Common myeloid progenitor, CD34-positive (primary cell): Measurements from ENCODE around the gene WWC2.

Experiments used
- CTCF ChIA-PET: fragments of 350-600 bp; sonication (Branson Sonifier 250); formaldehyde crosslinking; loops from one replicate; lab custom pipeline; 2021; ENCODE audit warnings: antibody characterized with exemption; lab: Charles Lee
- POLR2A ChIA-PET: fragments of 350-600 bp; sonication (Branson Sonifier 250); formaldehyde crosslinking; loops from one replicate; lab custom pipeline; 2021; ENCODE audit warnings: antibody characterized with exemption; lab: Charles Lee
- DNase-seq, 3 donors: peaks; one replicate each; pipeline versions ENCODE4 v3.0.0 to v3.0.0-alpha.2; 2013
- H3K27ac ChIP-seq, 2 experiments: 1 replicate in 1 of 2; 2 replicates in 1 of 2; pipeline ENCODE4 v1.7.0; 2013; ENCODE audit warnings: inconsistent platforms in 2 of 2, low read length in 2 of 2, mild to moderate bottlenecking in 2 of 2, low read depth in 1 of 2, moderate library complexity in 1 of 2; ENCODE audit not compliant: severe bottlenecking in 2 of 2, insufficient read depth in 1 of 2, poor library complexity in 1 of 2
- H3K27me3 ChIP-seq, 5 experiments: replicated peaks in 2 of 5; 1 replicate in 3 of 5; 2 replicates in 2 of 5; pipeline versions ENCODE4 v1.6.1 to v1.7.0; 2013; ENCODE audit warnings: low read length in 4 of 5, mild to moderate bottlenecking in 2 of 5, moderate library complexity in 2 of 5, inconsistent platforms in 1 of 5; ENCODE audit not compliant: insufficient read depth in 5 of 5, control insufficient read depth in 4 of 5
- H3K36me3 ChIP-seq, 4 experiments: 1 replicate in 2 of 4; 2 replicates in 2 of 4; pipeline versions ENCODE4 v1.6.1 to v1.7.0; 2013; ENCODE audit warnings: low read length in 3 of 4, control low read depth in 1 of 4, mild to moderate bottlenecking in 1 of 4; ENCODE audit not compliant: control insufficient read depth in 4 of 4, insufficient read depth in 4 of 4
- H3K4me1 ChIP-seq, 4 experiments: 1 replicate in 3 of 4; 2 replicates in 1 of 4; pipeline versions ENCODE4 v1.6.1 to v1.7.1; 2013; ENCODE audit warnings: low read length in 3 of 4, mild to moderate bottlenecking in 3 of 4, control low read depth in 1 of 4, inconsistent platforms in 1 of 4, moderate library complexity in 1 of 4; ENCODE audit not compliant: control insufficient read depth in 4 of 4, insufficient read depth in 4 of 4; ENCODE audit errors: control extremely low read depth in 1 of 4
- H3K4me3 ChIP-seq, 7 experiments: 1 replicate in 4 of 7; 2 replicates in 3 of 7; pipeline versions ENCODE4 v1.5.1 to v1.7.0; 2013; ENCODE audit warnings: mild to moderate bottlenecking in 7 of 7, low read length in 6 of 7, moderate library complexity in 6 of 7, inconsistent platforms in 2 of 7, low read depth in 2 of 7, control low read depth in 1 of 7; ENCODE audit not compliant: insufficient read depth in 4 of 7, control insufficient read depth in 1 of 7; ENCODE audit errors: extremely low read depth in 1 of 7
- H3K9me3 ChIP-seq, 5 experiments: 1 replicate in 4 of 5; 2 replicates in 1 of 5; pipeline versions ENCODE4 v1.6.1 to v1.7.1; 2013; ENCODE audit warnings: low read length in 4 of 5, mild to moderate bottlenecking in 2 of 5, inconsistent platforms in 1 of 5, low read depth in 1 of 5, moderate library complexity in 1 of 5; ENCODE audit not compliant: control insufficient read depth in 4 of 5, insufficient read depth in 2 of 5; ENCODE audit errors: control extremely low read depth in 1 of 5
- WGBS: methylation state at CpG from one replicate; pipeline ENCODE4 v1.1.5; 2013; ENCODE audit not compliant: insufficient coverage; 5-methylcytosine and 5-hydroxymethylcytosine counted together

WWC2 gene

DNA sequence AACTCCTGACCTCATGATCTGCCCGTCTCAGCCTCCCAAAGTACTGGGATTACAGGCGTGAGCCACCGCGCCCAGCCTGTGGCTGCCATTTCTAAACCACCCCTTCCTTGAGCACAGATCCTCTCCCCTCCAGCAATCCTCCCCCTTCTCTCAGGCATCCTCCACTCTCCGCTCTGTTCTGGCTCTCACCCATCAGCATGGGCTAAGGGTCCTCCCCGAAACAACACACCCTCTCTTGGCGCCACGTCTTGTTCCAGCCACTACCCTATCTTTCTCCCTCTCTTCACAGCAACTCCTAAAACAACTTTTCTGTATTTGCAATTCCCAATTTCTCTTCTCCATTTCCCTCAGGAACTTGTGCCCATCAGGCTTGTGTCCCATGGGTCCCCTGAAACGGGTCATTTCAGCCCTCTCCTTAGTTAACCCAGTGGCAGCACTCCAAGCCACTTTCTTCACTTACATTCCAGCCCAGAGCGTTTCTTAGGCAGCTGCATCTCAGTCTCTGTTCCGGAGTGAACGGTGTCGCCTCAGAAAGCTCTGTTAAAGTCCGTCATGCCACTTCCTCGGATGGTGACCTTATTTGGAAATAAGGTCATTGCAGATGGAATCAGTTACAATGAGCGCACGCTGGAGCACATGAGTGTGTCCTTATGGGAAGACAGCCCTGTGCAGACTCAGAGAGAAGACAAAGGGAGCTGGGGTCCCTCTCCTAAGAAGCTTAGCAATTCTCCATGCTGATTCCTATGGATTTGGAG is 251.4 kb downstream of the WWC2 start:
- POLR2A ChIA-PET, result no interaction called here
- no peaks in the 10 kb centered on the region for H3K9me3 ChIP-seq
- CTCF ChIA-PET, result interaction anchor here (0.6 kb wide), 1 partner anchor 294 kb away, joined by 6 read pairs; no protein-coding TSS in a partner anchor
- peaks cover 0 to 11% (median 5%) of the 10 kb centered on the region in 4 experiments for H3K4me1 ChIP-seq
- no peaks in the 10 kb centered on the region for H3K36me3 ChIP-seq
- no peak overlapping the region for H3K4me3 ChIP-seq
- DNase-seq, result no peak
- WGBS, result 95% methylated on average over 10 of the region's 17 CpGs
- no peak overlapping the region for H3K27ac ChIP-seq
- no peaks in the 10 kb centered on the region for H3K27me3 ChIP-seq

GRCh38 chr4:183352546-183352945 is 253.5 kb downstream of the WWC2 start:
- H3K9me3 ChIP-seq, result no peaks in the 10 kb centered on the region
- no peak overlapping the region for H3K27ac ChIP-seq
- H3K4me3 ChIP-seq, result no peak overlapping the region
- CTCF ChIA-PET, result interaction anchor here (0.7 kb wide), 1 partner anchor 14 kb away, joined by 3 read pairs; no protein-coding TSS in a partner anchor
- H3K27me3 ChIP-seq, result no peaks in the 10 kb centered on the region
- 96% methylated on average over 3 of the region's 5 CpGs for WGBS
- DNase-seq, result no peak
- peaks cover 0 to 11% (median 5%) of the 10 kb centered on the region in 4 experiments for H3K4me1 ChIP-seq
- POLR2A ChIA-PET, result no interaction called here
- no peaks in the 10 kb centered on the region for H3K36me3 ChIP-seq

- POLR2A ChIA-PET, result no interaction called here
- CTCF ChIA-PET, result interaction anchor here (1.0 kb wide), 1 partner anchor 31 kb away, joined by 5 read pairs; no protein-coding TSS in a partner anchor
Observed at GRCh38 chr4:183353557-183353956, 254.5 kb downstream of the WWC2 start.

DNA sequence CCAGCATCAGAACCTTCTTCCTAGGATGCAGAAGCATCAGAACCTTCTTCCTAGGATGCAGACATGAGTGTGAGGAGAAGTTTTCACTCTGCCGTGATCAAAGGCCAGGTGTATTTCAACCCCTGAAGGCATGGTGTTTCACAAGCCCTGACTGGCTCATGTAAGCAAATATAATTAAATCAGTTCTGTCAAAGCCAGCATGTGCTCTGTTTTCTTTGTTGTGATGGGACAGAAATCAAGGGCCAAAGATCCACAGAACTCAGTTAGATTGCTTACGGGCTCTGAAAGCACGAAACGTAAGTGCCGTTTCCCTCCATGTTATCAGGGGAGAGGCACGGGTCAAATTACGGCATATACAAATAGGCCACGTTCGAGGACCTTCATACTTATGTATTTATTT is 255.2 kb downstream of the WWC2 start:
- ChIA-PET CTCF (interaction anchor here (1.0 kb wide), 1 partner anchor 30 kb away, joined by 5 read pairs; no protein-coding TSS in a partner anchor), POLR2A (no interaction called here)
- no peak overlapping the region for H3K27ac ChIP-seq
- WGBS, result 97% methylated on average over 6 of the region's 9 CpGs
- H3K27me3 ChIP-seq, result no peaks in the 10 kb centered on the region
- no peaks in the 10 kb centered on the region for H3K36me3 ChIP-seq
- no peak for DNase-seq
- no peaks in the 10 kb centered on the region for H3K4me1 ChIP-seq
- H3K4me3 ChIP-seq, result no peak overlapping the region
- no peaks in the 10 kb centered on the region for H3K9me3 ChIP-seq

More at GRCh38 chr4:183353557-183353956, 254.5 kb downstream of the WWC2 start:
- Histone ChIP-seq H3K4me1 (peaks cover 0 to 4% (median 2%) of the 10 kb centered on the region in 4 experiments), H3K36me3 (no peaks in the 10 kb centered on the region), H3K9me3 (no peaks in the 10 kb centered on the region), H3K4me3 (no peak overlapping the region), H3K27me3 (no peaks in the 10 kb centered on the region), H3K27ac (no peak overlapping the region)
- 90% methylated on average over 2 of the region's 8 CpGs for whole genome bisulfite sequencing
- no peak for DNase-seq

- Histone ChIP-seq H3K36me3 (no peaks in the 10 kb centered on the region), H3K4me3 (no peak overlapping the region), H3K9me3 (no peaks in the 10 kb centered on the region), H3K27me3 (no peaks in the 10 kb centered on the region), H3K4me1 (no peaks in the 10 kb centered on the region), H3K27ac (no peak overlapping the region)
- no peak for DNase-seq
- WGBS, result 93% methylated on average over 3 of the region's 4 CpGs
- CTCF ChIA-PET, result no interaction called here
- POLR2A ChIA-PET, result no interaction called here
Observed at GRCh38 chr4:183355405-183355804, 256.3 kb downstream of the WWC2 start.

GRCh38 chr4:183356173-183356830 is 257.2 kb downstream of the WWC2 start:
- no peaks in the 10 kb centered on the region for H3K36me3 ChIP-seq
- ChIA-PET CTCF (no interaction called here), POLR2A (no interaction called here)
- no peak for DNase-seq
- no peak overlapping the region for H3K27ac ChIP-seq
- 94% methylated on average over 20 of the region's 20 CpGs for WGBS
- no peak overlapping the region for H3K4me3 ChIP-seq
- H3K9me3 ChIP-seq, result peaks cover 0 to 3% (median 0%) of the 10 kb centered on the region in 5 experiments
- H3K27me3 ChIP-seq, result no peaks in the 10 kb centered on the region
- H3K4me1 ChIP-seq, result no peaks in the 10 kb centered on the region
